Prostate gland (tissue), 2 donors: ENCODE results near the gene ZMIZ1. TPM values are rescaled to one million over a fixed set of nuclear protein-coding genes. Genes with fewer than 3 reads are reported as not detected.

Experiments
- DNase-seq: peaks from one replicate; pipeline ENCODE4 v3.0.0-alpha.2; 2019; ENCODE audit warnings: low spot score
- H3K27ac ChIP-seq, 2 donors: fragments of 200-600 bp; sonication (generic); 2 replicates each; pipeline ENCODE4 v1.5.1; 2017 to 2019
- H3K27me3 ChIP-seq: fragments of 200-600 bp; sonication (generic); replicated peaks from 2 replicates; pipeline ENCODE4 v1.5.1; 2019; ENCODE audit not compliant: insufficient read depth
- H3K36me3 ChIP-seq, 2 donors: fragments of 200-600 bp; sonication (generic); 1 replicate in 1 of 2; 2 replicates in 1 of 2; pipeline versions ENCODE4 v1.5.1 to v1.8.1; 2017 to 2019
- H3K4me1 ChIP-seq: fragments of 200-600 bp; sonication (generic); replicated peaks from 2 replicates; pipeline ENCODE4 v1.5.1; 2019
- H3K4me3 ChIP-seq, 2 donors: fragments of 200-600 bp; sonication (generic); 2 replicates each; pipeline ENCODE4 v1.5.1; 2017 to 2019
- H3K9me3 ChIP-seq: fragments of 200-600 bp; sonication (generic); 2 replicates; pipeline ENCODE4 v1.5.1; 2017
- CTCF ChIP-seq, 4 experiments: fragments of 200-600 bp in 2 of 4; fragments of 450-650 bp in 2 of 4; sonication (generic) in 2 of 4; IDR thresholded peaks; 1 replicate in 3 of 4; 2 replicates in 1 of 4; pipeline ENCODE4 v1.5.1; 2016 to 2019; ENCODE audit warnings: antibody characterized with exemption in 4 of 4, mild to moderate bottlenecking in 2 of 4, moderate library complexity in 2 of 4
- POLR2A ChIP-seq: fragments of 450-650 bp; IDR thresholded peaks from one replicate; pipeline ENCODE4 v1.6.1; 2016; ENCODE audit warnings: antibody characterized with exemption, mild to moderate bottlenecking
- POLR2AphosphoS5 ChIP-seq: sonication (generic); formaldehyde crosslinking; IDR thresholded peaks from one replicate; pipeline ENCODE4 v1.6.1; 2017; ENCODE audit warnings: antibody characterized with exemption
- WGBS: methylation state at CpG from one replicate; pipeline ENCODE4 v1.1.5; 2018; 5-methylcytosine and 5-hydroxymethylcytosine counted together
- intact Hi-C: fragments of 100-400 bp; cut with DNase I; formaldehyde crosslinking; loops from one replicate; pipeline ENCODE4 v1.14.2; 2022
- total RNA-seq, 2 donors: library from RNA; depleted of rRNA; stranded (reverse); fragments of >200 nt; gene quantifications; one replicate each; pipeline ENCODE4 v1.1.0, GENCODE V29; 2016

Gene ZMIZ1
- total RNA-seq, 2 donors from 2014 or later: 69.6 to 78.5 TPM

- TF ChIP-seq CTCF (IDR thresholded peaks at IDR 0.05): no peak
- TF ChIP-seq POLR2AphosphoS5: no peak
- TF ChIP-seq POLR2A: no peak
- H3K27ac ChIP-seq: no peak overlapping the region
- H3K36me3 ChIP-seq: no peaks in the 10 kb centered on the region
- intact Hi-C loops: loop anchor here (5.0 to 10.0 kb wide), 2 partner anchors 763 to 1020 kb away; no protein-coding TSS in a partner anchor
- DNase-seq: no peak
- WGBS: 92% methylated on average over 2 of the region's 2 CpGs
- no peak overlapping the region for H3K4me3 ChIP-seq
- no peaks in the 10 kb centered on the region for H3K27me3 ChIP-seq
- peaks cover 2% of the 10 kb centered on the region for H3K4me1 ChIP-seq
- H3K9me3 ChIP-seq: no peaks in the 10 kb centered on the region
These were observed 3.6 kb upstream of the ZMIZ1 start for GRCh38 chr10:79065091-79065551.

DNA sequence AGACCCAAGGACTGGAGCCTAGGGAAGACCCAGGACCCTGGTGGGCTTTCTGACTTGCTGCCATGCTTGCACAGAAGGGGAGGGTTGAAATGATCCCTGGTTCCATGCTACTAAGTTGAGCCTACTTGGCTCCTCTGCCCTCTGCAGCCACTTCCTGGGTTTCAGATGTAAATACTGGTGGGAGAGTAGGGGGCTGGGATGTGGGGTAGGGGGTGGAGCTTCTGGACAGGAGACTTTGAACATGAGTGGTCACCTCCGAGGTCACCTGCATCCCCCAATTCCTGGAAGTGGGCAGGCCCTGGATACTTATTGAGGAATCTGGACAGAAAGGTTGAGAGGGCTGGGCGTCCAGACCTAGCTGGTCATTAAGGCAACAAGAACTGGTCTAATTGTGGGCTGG, 2.9 kb upstream of the ZMIZ1 start:
- 88% methylated on average over 2 of the region's 2 CpGs for WGBS

GRCh38 chr10:79066411-79067240, 2.1 kb upstream of the ZMIZ1 start:
- Histone ChIP-seq H3K9me3 (no peaks in the 10 kb centered on the region), H3K36me3 (no peaks in the 10 kb centered on the region), H3K4me1 (peaks cover 2% of the 10 kb centered on the region), H3K27me3 (no peaks in the 10 kb centered on the region), H3K27ac (peak overlapping the region; percentile 97 to 99), H3K4me3 (peak overlapping the region; percentile 92 to 93)
- intact Hi-C loops: loop anchor here (5.0 to 10.0 kb wide), 2 partner anchors 764 to 1022 kb away; no protein-coding TSS in a partner anchor
- DNase-seq: no peak
- 5% methylated on average over 34 of the region's 37 CpGs for WGBS
- no peak for TF ChIP-seq POLR2A
- TF ChIP-seq POLR2AphosphoS5: peak; percentile 21
- peak in 2 of 4 experiments; percentile 26 to 27 for TF ChIP-seq CTCF (IDR thresholded peaks at IDR 0.05)

More for the DNA sequence above, 2.9 kb upstream of the ZMIZ1 start:
- H3K9me3 ChIP-seq: no peaks in the 10 kb centered on the region
- no peak for DNase-seq
- no peak overlapping the region for H3K27ac ChIP-seq
- peaks cover 2% of the 10 kb centered on the region for H3K4me1 ChIP-seq
- no peak overlapping the region for H3K4me3 ChIP-seq
- no peak for TF ChIP-seq POLR2A
- no peak for TF ChIP-seq CTCF (IDR thresholded peaks at IDR 0.05)
- no peak for TF ChIP-seq POLR2AphosphoS5
- intact Hi-C loops: loop anchor here (5.0 to 10.0 kb wide), 2 partner anchors 764 to 1021 kb away; no protein-coding TSS in a partner anchor
- H3K27me3 ChIP-seq: no peaks in the 10 kb centered on the region
- H3K36me3 ChIP-seq: no peaks in the 10 kb centered on the region

GRCh38 chr10:79067241-79068202, 1.2 kb upstream of the ZMIZ1 start:
- TF ChIP-seq POLR2A (no peak), POLR2AphosphoS5 (peak; percentile 70), CTCF (IDR thresholded peaks at IDR 0.05) (peak in 3 of 4 experiments; percentile 20 to 30 (median 25))
- Histone ChIP-seq H3K27me3 (no peaks in the 10 kb centered on the region), H3K36me3 (no peaks in the 10 kb centered on the region), H3K4me1 (peaks cover 8% of the 10 kb centered on the region), H3K4me3 (peak overlapping the region; percentile 92 to 93), H3K27ac (peak overlapping the region; percentile 97 to 99), H3K9me3 (no peaks in the 10 kb centered on the region)
- intact Hi-C loops: loop anchor here (2.0 to 10.0 kb wide), 3 partner anchors 93 to 1023 kb away; no protein-coding TSS in a partner anchor
- whole genome bisulfite sequencing: under 1% methylated on average over 70 of the region's 81 CpGs
- DNase-seq: peak; percentile 81
